RWPE2 (cell line): Measurements from ENCODE around the gene GMDS.

Experiments
- ATAC-seq: fragments of 200-7000 bp; cut with Tn5 transposase; 3 replicates; pipeline ENCODE4 v1.9.1; 2021; ENCODE audit warnings: low read depth
- DNase-seq: peaks from one replicate; pipeline ENCODE4 v3.0.0-alpha.2; 2020; ENCODE audit warnings: low spot score
- H3K27ac ChIP-seq: fragments of 450-650 bp; 2 replicates; pipeline ENCODE4 v1.5.1; 2017; ENCODE audit warnings: mild to moderate bottlenecking; ENCODE audit not compliant: poor library complexity, severe bottlenecking
- H3K27me3 ChIP-seq: fragments of 250-450 bp; sonication (Bioruptor Pico); 2 replicates; pipeline ENCODE4 v1.5.1; 2021; ENCODE audit warnings: mild to moderate bottlenecking, moderate library complexity; ENCODE audit not compliant: insufficient read depth, poor library complexity, severe bottlenecking
- H3K36me3 ChIP-seq: fragments of 250-450 bp; sonication (Bioruptor Pico); 2 replicates; pipeline ENCODE4 v1.5.1; 2020; ENCODE audit warnings: low read depth, mild to moderate bottlenecking, moderate library complexity
- H3K4me1 ChIP-seq: fragments of 250-450 bp; sonication (Bioruptor Pico); 2 replicates; pipeline ENCODE4 v1.5.1; 2021; ENCODE audit warnings: mild to moderate bottlenecking, moderate library complexity; ENCODE audit not compliant: insufficient read depth, poor library complexity, severe bottlenecking
- H3K4me3 ChIP-seq: fragments of 250-450 bp; sonication (Bioruptor Pico); 2 replicates; pipeline ENCODE4 v1.5.1; 2021; ENCODE audit warnings: mild to moderate bottlenecking, moderate library complexity; ENCODE audit not compliant: severe bottlenecking
- H3K9me3 ChIP-seq: fragments of 250-450 bp; sonication (Bioruptor Pico); 2 replicates; pipeline ENCODE4 v1.5.1; 2021; ENCODE audit warnings: mild to moderate bottlenecking, moderate library complexity; ENCODE audit not compliant: severe bottlenecking
- CTCF ChIP-seq: fragments of 450-650 bp; IDR thresholded peaks from one replicate; pipeline ENCODE4 v1.5.1; 2017; ENCODE audit warnings: mild to moderate bottlenecking, moderate library complexity; ENCODE audit not compliant: poor library complexity, severe bottlenecking

The GMDS gene

GRCh38 chr6:1654054-1654453 lies 591.4 kb downstream of the GMDS start:
- Histone ChIP-seq H3K4me1 (no peaks in the 10 kb centered on the region), H3K27ac (no peak overlapping the region), H3K36me3 (no peaks in the 10 kb centered on the region), H3K27me3 (no peaks in the 10 kb centered on the region), H3K9me3 (no peaks in the 10 kb centered on the region), H3K4me3 (no peak overlapping the region)
- no peak for TF ChIP-seq CTCF
- no peak for ATAC-seq
- no peak for DNase-seq

- Histone ChIP-seq H3K4me1 (no peaks in the 10 kb centered on the region), H3K27ac (no peak overlapping the region), H3K27me3 (no peaks in the 10 kb centered on the region), H3K9me3 (no peaks in the 10 kb centered on the region), H3K4me3 (no peak overlapping the region), H3K36me3 (no peaks in the 10 kb centered on the region)
- no peak for DNase-seq
- TF ChIP-seq CTCF: no peak
- ATAC-seq: no peak
Measured at GRCh38 chr6:1652842-1653241, 592.6 kb downstream of the GMDS start.

GRCh38 chr6:1651362-1651761 lies 594.0 kb downstream of the GMDS start:
- Histone ChIP-seq H3K9me3 (no peaks in the 10 kb centered on the region), H3K27ac (no peak overlapping the region), H3K36me3 (no peaks in the 10 kb centered on the region), H3K27me3 (no peaks in the 10 kb centered on the region), H3K4me1 (no peaks in the 10 kb centered on the region), H3K4me3 (no peak overlapping the region)
- TF ChIP-seq CTCF: no peak
- ATAC-seq: no peak
- no peak for DNase-seq

GRCh38 chr6:1645466-1646185 lies 599.8 kb downstream of the GMDS start:
- Histone ChIP-seq H3K4me3 (no peak overlapping the region), H3K9me3 (no peaks in the 10 kb centered on the region), H3K27ac (no peak overlapping the region), H3K27me3 (no peaks in the 10 kb centered on the region), H3K36me3 (no peaks in the 10 kb centered on the region), H3K4me1 (peaks cover 10% of the 10 kb centered on the region)
- ATAC-seq (no peak), DNase-seq (no peak)
- TF ChIP-seq CTCF: no peak

- H3K27me3 ChIP-seq: no peaks in the 10 kb centered on the region
- ATAC-seq: no peak
- H3K27ac ChIP-seq: no peak overlapping the region
- no peak for TF ChIP-seq CTCF
- no peaks in the 10 kb centered on the region for H3K36me3 ChIP-seq
- H3K9me3 ChIP-seq: no peaks in the 10 kb centered on the region
- peaks cover 10% of the 10 kb centered on the region for H3K4me1 ChIP-seq
- DNase-seq: no peak
- no peak overlapping the region for H3K4me3 ChIP-seq
Measured at GRCh38 chr6:1644516-1645060, 600.8 kb downstream of the GMDS start.
